H1 (cell line): ENCODE results near the gene KDM2A. TPM values are rescaled to one million over a fixed set of nuclear protein-coding genes. Genes with fewer than 3 reads are reported as not detected.
A peak's percentile ranks its signal among the peaks of the same experiment; 100 is the strongest.

ENCODE experiments used
- CTCF ChIA-PET: fragments of 300-600 bp; sonication (Branson Sonifier 250); formaldehyde crosslinking; loops from one replicate; lab custom pipeline; 2021; ENCODE audit not compliant: partially characterized antibody; lab: Charles Lee
- POLR2A ChIA-PET: fragments of 300-600 bp; sonication (Branson Sonifier 250); formaldehyde crosslinking; loops from one replicate; lab custom pipeline; 2021; ENCODE audit warnings: inconsistent platforms; ENCODE audit not compliant: partially characterized antibody; lab: Charles Lee
- DNase-seq, 2 experiments: peaks; one replicate each; pipeline versions ENCODE4 v3.0.0 to v3.0.0-alpha.2; 2010 to 2022; ENCODE audit warnings: low spot score in 2 of 2, low read depth in 1 of 2, mixed read lengths in 1 of 2
- FAIRE-seq: peaks from 2 replicates; lab custom pipeline; 2011; peaks lifted over from hg19 to GRCh38; lab: Jason Lieb, UNC
- H2AFZ ChIP-seq: 2 replicates; pipeline ENCODE4 v1.8.1; 2012; ENCODE audit warnings: low read length, inconsistent platforms
- H2AK5ac ChIP-seq: 2 replicates; pipeline ENCODE4 v1.6.1; 2013; ENCODE audit warnings: low read depth, low read length
- H2BK120ac ChIP-seq: replicated peaks from 2 replicates; pipeline ENCODE3; 2013; ENCODE audit warnings: low read depth, low read length, inconsistent platforms
- H2BK12ac ChIP-seq: 2 replicates; pipeline ENCODE4 v1.6.1; 2013; ENCODE audit warnings: low read depth, low read length
- H2BK15ac ChIP-seq: 2 replicates; pipeline ENCODE4 v1.6.1; 2013; ENCODE audit warnings: low read length
- H2BK20ac ChIP-seq: 2 replicates; pipeline ENCODE4 v1.6.1; 2013; ENCODE audit warnings: low read length
- H2BK5ac ChIP-seq: 2 replicates; pipeline ENCODE4 v1.6.1; 2013; ENCODE audit warnings: low read depth, low read length
- H3K14ac ChIP-seq: 2 replicates; pipeline ENCODE4 v1.6.1; 2013; ENCODE audit warnings: inconsistent platforms; ENCODE audit not compliant: insufficient read length
- H3K18ac ChIP-seq: 2 replicates; pipeline ENCODE4 v1.6.1; 2013; ENCODE audit warnings: low read length; ENCODE audit errors: extremely low read depth
- H3K23ac ChIP-seq: 2 replicates; pipeline ENCODE4 v1.6.1; 2013; ENCODE audit warnings: inconsistent platforms; ENCODE audit not compliant: insufficient read length
- H3K23me2 ChIP-seq: 2 replicates; pipeline ENCODE4 v1.6.1; 2013; ENCODE audit warnings: low read depth, low read length
- H3K27ac ChIP-seq: 2 replicates; pipeline ENCODE4 v1.6.1; 2011; ENCODE audit warnings: low read depth, low read length, inconsistent platforms
- H3K27me3 ChIP-seq, 4 experiments: replicated peaks in 1 of 4; 1 replicate in 1 of 4; 2 replicates in 3 of 4; pipeline versions ENCODE4 v1.6.1 to v1.8.1; 2011 to 2013; ENCODE audit warnings: low read length in 3 of 4, mild to moderate bottlenecking in 3 of 4, inconsistent platforms in 2 of 4, mixed read lengths in 2 of 4, moderate library complexity in 1 of 4; ENCODE audit not compliant: control insufficient read depth in 3 of 4, insufficient read depth in 3 of 4; ENCODE audit errors: extremely low read depth in 1 of 4
- H3K36me3 ChIP-seq, 4 experiments: 2 replicates each; pipeline versions ENCODE4 v1.6.1 to v1.8.1; 2011 to 2013; ENCODE audit warnings: mild to moderate bottlenecking in 4 of 4, low read length in 3 of 4, moderate library complexity in 2 of 4, control low read depth in 1 of 4, inconsistent platforms in 1 of 4; ENCODE audit not compliant: insufficient read depth in 4 of 4, control insufficient read depth in 2 of 4
- H3K4ac ChIP-seq: replicated peaks from 2 replicates; pipeline ENCODE3; 2013; ENCODE audit warnings: low read length, low read depth, mixed read lengths, inconsistent platforms; ENCODE audit not compliant: insufficient read length
- H3K4me1 ChIP-seq, 4 experiments: replicated peaks in 1 of 4; 1 replicate in 1 of 4; 2 replicates in 3 of 4; pipeline versions ENCODE4 v1.6.1 to v1.8.1; 2011 to 2013; ENCODE audit warnings: low read length in 3 of 4, inconsistent platforms in 2 of 4, mixed read lengths in 1 of 4; ENCODE audit not compliant: insufficient read depth in 4 of 4, control insufficient read depth in 3 of 4
- H3K4me2 ChIP-seq, 2 experiments: 2 replicates each; pipeline versions ENCODE4 v1.6.1 to v1.8.1; 2011 to 2013; ENCODE audit warnings: low read depth in 2 of 2, low read length in 2 of 2, control low read depth in 1 of 2, inconsistent platforms in 1 of 2, mild to moderate bottlenecking in 1 of 2; ENCODE audit not compliant: insufficient read depth in 1 of 2
- H3K4me3 ChIP-seq, 4 experiments: fragments of 200-600, 300-600 bp in 1 of 4; sonication (generic), shearing (Covaris generic), sonication (Bioruptor Twin) in 1 of 4; 2 replicates each; pipeline versions ENCODE4 v1.5.1 to v1.8.1; 2011 to 2016; ENCODE audit warnings: low read length in 4 of 4, low read depth in 3 of 4, control low read depth in 2 of 4, inconsistent platforms in 2 of 4, mild to moderate bottlenecking in 2 of 4, mixed read lengths in 1 of 4, moderate library complexity in 1 of 4; ENCODE audit not compliant: insufficient read depth in 2 of 4; ENCODE audit errors: extremely low read depth in 1 of 4
- H3K56ac ChIP-seq: replicated peaks from 2 replicates; pipeline ENCODE3; 2013; ENCODE audit warnings: low read depth, mild to moderate bottlenecking, mixed read lengths, low read length, inconsistent platforms; ENCODE audit not compliant: insufficient read length
- H3K79me1 ChIP-seq: 2 replicates; pipeline ENCODE4 v1.6.1; 2013; ENCODE audit warnings: low read depth, low read length, control low read depth
- H3K79me2 ChIP-seq, 2 experiments: 2 replicates each; pipeline versions ENCODE4 v1.6.1 to v1.8.1; 2012 to 2013; ENCODE audit warnings: low read length in 2 of 2, mild to moderate bottlenecking in 2 of 2, inconsistent platforms in 1 of 2; ENCODE audit not compliant: insufficient read depth in 2 of 2, control insufficient read depth in 1 of 2
- H3K9ac ChIP-seq, 4 experiments: replicated peaks in 1 of 4; 1 replicate in 1 of 4; 2 replicates in 3 of 4; pipeline versions ENCODE4 v1.6.1 to v1.8.1; 2011 to 2013; ENCODE audit warnings: low read depth in 3 of 4, low read length in 3 of 4, control low read depth in 2 of 4, mild to moderate bottlenecking in 2 of 4, moderate library complexity in 2 of 4, inconsistent platforms in 1 of 4; ENCODE audit errors: extremely low read depth in 1 of 4
- H3K9me3 ChIP-seq, 2 experiments: 2 replicates each; pipeline versions ENCODE4 v1.6.1 to v1.8.1; 2012 to 2013; ENCODE audit warnings: mild to moderate bottlenecking in 2 of 2, moderate library complexity in 2 of 2, control low read depth in 1 of 2, inconsistent platforms in 1 of 2, low read depth in 1 of 2, low read length in 1 of 2, mixed read lengths in 1 of 2; ENCODE audit not compliant: insufficient read depth in 2 of 2
- H4K20me1 ChIP-seq, 2 experiments: replicated peaks in 1 of 2; 2 replicates each; pipeline versions ENCODE3 to v1.8.1; 2011 to 2013; ENCODE audit warnings: inconsistent platforms in 2 of 2, low read length in 2 of 2, mild to moderate bottlenecking in 1 of 2; ENCODE audit not compliant: insufficient read depth in 2 of 2, control insufficient read depth in 1 of 2
- H4K5ac ChIP-seq: 2 replicates; pipeline ENCODE4 v1.6.1; 2013; ENCODE audit warnings: low read length, low read depth, mixed read lengths, inconsistent platforms; ENCODE audit not compliant: insufficient read length
- H4K8ac ChIP-seq: 2 replicates; pipeline ENCODE4 v1.8.0; 2013; ENCODE audit warnings: mild to moderate bottlenecking, moderate library complexity, low read length, inconsistent platforms; ENCODE audit not compliant: insufficient read depth; ENCODE audit errors: extremely low read depth
- H4K91ac ChIP-seq: replicated peaks from 2 replicates; pipeline ENCODE3; 2013; ENCODE audit warnings: low read length, mixed read lengths, inconsistent platforms; ENCODE audit not compliant: insufficient read length
- HDAC2 ChIP-seq, 2 experiments: fragments of 300-600 bp in 1 of 2; sonication (generic) in 1 of 2; IDR thresholded peaks; 2 replicates each; pipeline ENCODE4 v1.6.1; 2011 to 2012; ENCODE audit warnings: low read depth in 2 of 2, low read length in 2 of 2, mild to moderate bottlenecking in 2 of 2, moderate library complexity in 2 of 2, borderline replicate concordance in 1 of 2, inconsistent platforms in 1 of 2
- NANOG ChIP-seq: IDR thresholded peaks from 2 replicates; pipeline ENCODE4 v1.6.1; 2011; ENCODE audit warnings: low read length, low read depth, mild to moderate bottlenecking, inconsistent platforms; ENCODE audit not compliant: insufficient read depth, poor library complexity, severe bottlenecking
- NRF1 ChIP-seq: IDR thresholded peaks from 2 replicates; pipeline ENCODE4 v1.6.1; 2011; ENCODE audit warnings: mild to moderate bottlenecking, low read depth, low read length, improper control_type of control experiment
- POLR2A ChIP-seq, 2 experiments: IDR thresholded peaks; 1 replicate in 1 of 2; 2 replicates in 1 of 2; pipeline ENCODE4 v1.6.1; 2011; ENCODE audit warnings: low read depth in 2 of 2, low read length in 2 of 2, mild to moderate bottlenecking in 2 of 2; ENCODE audit errors: control extremely low read depth in 1 of 2
- RNF2 ChIP-seq: fragments of 200-900, 300-1000 bp; sonication (generic); IDR thresholded peaks from 2 replicates; pipeline ENCODE4 v1.7.1; 2016; ENCODE audit warnings: borderline replicate concordance, low read depth, mild to moderate bottlenecking, antibody characterized with exemption, low read length; ENCODE audit not compliant: poor library complexity, severe bottlenecking; ENCODE audit errors: missing control alignments
- SP2 ChIP-seq: IDR thresholded peaks from 2 replicates; pipeline ENCODE4 v1.6.1; 2012; ENCODE audit warnings: mild to moderate bottlenecking, low read length, inconsistent platforms
- SP4 ChIP-seq: IDR thresholded peaks from 2 replicates; pipeline ENCODE4 v1.6.1; 2012; ENCODE audit warnings: low read length, inconsistent platforms
- SUZ12 ChIP-seq: fragments of 200-600 bp; sonication (generic); IDR thresholded peaks from 2 replicates; pipeline ENCODE4 v1.6.1; 2012; ENCODE audit warnings: mild to moderate bottlenecking, inconsistent platforms, low read length, moderate library complexity, mixed read lengths
- WGBS, 2 experiments: shearing (Covaris generic) in 1 of 2; methylation state at CpG; one replicate each; pipeline versions ENCODE4 v1.1.6 to v1.1.7; 2013 to 2015; ENCODE audit warnings: low lambda C conversion rate in 2 of 2, mixed read lengths in 2 of 2, inconsistent platforms in 1 of 2, low coverage in 1 of 2, missing lambda C conversion rate in 1 of 2; ENCODE audit not compliant: insufficient replicate concordance in 2 of 2, insufficient coverage in 1 of 2, insufficient read length in 1 of 2; ENCODE audit errors: extremely low coverage in 1 of 2, missing lambda C conversion rate in 1 of 2; 5-methylcytosine and 5-hydroxymethylcytosine counted together
- long read RNA-seq, 2 experiments: library from RNA in 1 of 2; library from capped mRNA in 1 of 2; stranded (forward); transcript quantifications; one replicate each; pipeline ENCODE4 v2.0.0, GENCODE V29; 2021; ENCODE audit warnings: inconsistent platforms in 1 of 2
- polyA minus RNA-seq, 3 experiments: library from RNA; depleted of rRNA, polyadenylated mRNA; stranded (reverse); fragments of >200 nt; gene quantifications; 1 replicate in 2 of 3; 2 replicates in 1 of 3; pipeline ENCODE4 v1.2.3, GENCODE V29; 2011
- polyA plus RNA-seq, 7 experiments: library from polyadenylated mRNA; depleted of rRNA in 3 of 7; stranded (reverse) in 5 of 7; unstranded in 2 of 7; fragments of >200 nt in 5 of 7; fragments of 200-250 nt in 2 of 7; gene quantifications; 1 replicate in 5 of 7; 2 replicates in 1 of 7; 4 replicates in 1 of 7; pipeline versions ENCODE4 v1.2.1 to v1.2.3, GENCODE V29; 2011 to 2013; ENCODE audit warnings: missing spikeins in 2 of 7, mixed read lengths in 2 of 7
- total RNA-seq: library from RNA; stranded (reverse); fragmentation: NEBNext Ultra II Directional; extraction: Animal tissue kit (Norgen Biotek cat#: 25700); gene quantifications from 2 replicates; pipeline ENCODE4 v1.2.1, GENCODE V29; 2021

The KDM2A gene
- total RNA-seq (56.6 and 66.2 TPM in 2 replicates), polyA plus RNA-seq (2011; rRNA removed) (55.4 and 62.0 TPM in 2 replicates), polyA minus RNA-seq (2011; rRNA and poly(A)+ RNA removed) (95.4 and 97.5 TPM in 2 replicates)
- polyA plus RNA-seq (2011; cell fraction: cytosol; rRNA removed): 45.5 TPM
- 136 TPM for polyA plus RNA-seq (2011; cell fraction: nucleus; rRNA removed)
- 40.5 to 48.7 TPM (median 46.0 TPM) in 4 replicates for polyA plus RNA-seq (2012, experiment 1 of 2)
- polyA plus RNA-seq (2012, experiment 2 of 2): 22.4 TPM
- polyA plus RNA-seq (2013, experiment 1 of 2): 40.0 TPM
- 35.7 TPM for polyA plus RNA-seq (2013, experiment 2 of 2)
- 46.6 TPM for polyA minus RNA-seq (2011; cell fraction: cytosol; rRNA and poly(A)+ RNA removed)
- polyA minus RNA-seq (2011; cell fraction: nucleus; rRNA and poly(A)+ RNA removed): 75.4 TPM
- long read RNA-seq, experiment 1, partial matches to known transcripts: 32 of 41 reads
- long read RNA-seq, experiment 1, other reads (novel, unspliced or antisense): 4 of 41 reads
- long read RNA-seq, experiment 2, partial matches to known transcripts: 1 of 6 reads
- long read RNA-seq, experiment 2, other reads (novel, unspliced or antisense): 1 of 6 reads

DNA sequence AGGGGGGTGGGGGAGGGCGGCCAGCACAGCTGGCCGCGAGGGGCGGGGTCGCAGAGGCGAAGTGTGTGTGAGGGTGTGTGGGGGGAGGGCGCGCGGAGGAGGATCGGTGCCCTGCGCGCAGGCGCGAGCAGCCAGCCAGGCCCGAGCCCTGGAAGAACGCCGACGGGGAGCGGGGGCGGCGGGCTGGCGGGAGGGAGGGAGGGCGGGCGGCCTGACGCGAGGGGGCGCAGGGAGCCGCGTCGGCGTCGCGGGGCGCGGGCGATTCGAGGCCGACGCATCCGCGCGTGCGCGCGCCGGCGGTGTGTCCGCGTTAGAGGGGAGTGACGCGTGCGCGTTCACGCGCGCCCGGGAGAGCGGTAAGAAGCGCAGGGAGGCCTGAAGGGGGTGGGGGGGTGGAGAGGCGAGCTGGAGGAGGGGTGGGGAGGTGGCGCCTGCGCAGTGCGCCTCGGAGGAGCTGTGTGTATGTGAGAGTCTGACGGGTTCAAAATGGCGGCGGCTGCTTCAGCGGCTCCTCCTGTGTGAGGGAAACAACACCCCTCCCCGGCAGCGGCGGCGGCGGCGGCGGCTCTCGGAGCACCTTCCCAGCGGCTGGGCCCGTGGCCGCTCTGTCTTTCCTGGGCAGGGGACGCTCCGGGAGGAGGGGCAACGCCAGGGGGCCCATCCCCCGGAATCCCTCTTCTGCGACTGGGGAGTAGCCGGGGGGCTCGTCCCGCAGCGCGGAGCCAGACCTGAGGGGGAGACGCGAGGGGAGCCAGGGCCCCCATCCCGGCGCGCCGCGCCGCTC lies at the start of gene KDM2A:
Gene KDM2A (plus strand): TSS at position 463 of the 784 bp plus-strand sequence. CDS start 2,054 bp downstream, outside the sequence.
- CTCF ChIA-PET: interaction anchor here (1.2 to 1.4 kb wide), 2 partner anchors 23 to 34 kb away, joined by 3 to 6 read pairs; no protein-coding TSS in a partner anchor
- Histone ChIP-seq H3K23me2 (peaks cover 10% of the 10 kb centered on the region; the same call in 1 of the 2 replicates), H3K27ac (peak within 1 kb of the TSS; percentile 94), H3K56ac (peak within 1 kb of the TSS; percentile 77), H4K5ac (peak within 1 kb of the TSS; percentile 90), H3K14ac (no peak within 1 kb of the TSS), H4K91ac (peak within 1 kb of the TSS; percentile 95), H3K9me3 (no peaks in the 10 kb centered on the region), H2AFZ (no peak within 1 kb of the TSS; the same call in 1 of the 2 replicates), H3K4me2 (peak within 1 kb of the TSS; percentile 86 to 95), H3K79me2 (peaks cover 30 to 45% of the 10 kb centered on the region in 2 experiments), H3K9ac (peak within 1 kb of the TSS; percentile 74 to 93 (median 88)), H2BK120ac (no peak within 1 kb of the TSS), H3K4me1 (peaks cover 0 to 5% (median 3%) of the 10 kb centered on the region in 4 experiments; a peak in 4 of 7 replicates), H3K4ac (peak within 1 kb of the TSS; percentile 26), H2AK5ac (no peak within 1 kb of the TSS), H3K18ac (peak within 1 kb of the TSS; percentile 93), H3K23ac (no peak within 1 kb of the TSS), H4K8ac (peak within 1 kb of the TSS; percentile 93), H2BK20ac (no peak within 1 kb of the TSS), H3K36me3 (peaks cover 0 to 11% (median 0%) of the 10 kb centered on the region in 4 experiments; a peak in 1 of 8 replicates), H2BK5ac (peak within 1 kb of the TSS; percentile 90; the same call in 1 of the 2 replicates), H3K79me1 (no peaks in the 10 kb centered on the region; the same call in 1 of the 2 replicates), H3K27me3 (no peaks in the 10 kb centered on the region), H4K20me1 (peaks cover 3% of the 10 kb centered on the region in 2 experiments), H3K4me3 (peak within 1 kb of the TSS; percentile 80 to 97 (median 92)), H2BK15ac (no peak within 1 kb of the TSS), H2BK12ac (no peak within 1 kb of the TSS)
- 0% methylated on average over 16 of the region's 97 CpGs; no CpG with 5 or more reads in 1 of the 2 experiments for WGBS, 2 experiments
- POLR2A ChIA-PET: interaction anchor here (1.0 to 1.8 kb wide), 11 partner anchors 10 to 184 kb away, joined by 3 to 11 read pairs (median 3); partner anchors contain the start of gene SSH3
- FAIRE-seq (no peak), DNase-seq (peak; percentile 92 to 97)
- TF ChIP-seq SUZ12 (peak; percentile 68; the same call in 1 of the 2 replicates), SP4 (no peak), NRF1 (peak; percentile 58), RNF2 (no peak), SP2 (no peak), POLR2A (IDR thresholded peaks at IDR 0.05; ENCODE audit: control extremely low read depth in 1 of 2, low read depth in 2 of 2, low read length in 2 of 2) (peak; percentile 30 to 52; a peak in 2 of 3 replicates), NANOG (no peak), HDAC2 (IDR thresholded peaks at IDR 0.05; ENCODE audit: borderline replicate concordance in 1 of 2, low read depth in 2 of 2, low read length in 2 of 2) (peak in 1 of 2 experiments; percentile 100; a peak in 3 of 4 replicates)
